GM12865 (cell line): ENCODE data around the gene RPL5.

Experiments used
- DNase-seq: peaks from one replicate; pipeline ENCODE4 v3.0.0; 2010; ENCODE audit warnings: low read depth
- H3K4me3 ChIP-seq: 2 replicates; pipeline ENCODE4 v1.5.1; 2011; ENCODE audit warnings: mild to moderate bottlenecking, low read depth, low read length, control low read depth
- CTCF ChIP-seq: IDR thresholded peaks from 2 replicates; pipeline ENCODE4 v1.5.1; 2011; ENCODE audit warnings: low read length, control low read depth, low read depth, inconsistent platforms; ENCODE audit not compliant: insufficient read depth; ENCODE audit errors: missing control alignments

RPL5 gene

GRCh38 chr1:92858564-92859399, 26.9 kb downstream of the RPL5 start:
- no peak overlapping the region for H3K4me3 ChIP-seq
- TF ChIP-seq CTCF, result peak; percentile 81
- DNase-seq, result peak; percentile 84

DNA sequence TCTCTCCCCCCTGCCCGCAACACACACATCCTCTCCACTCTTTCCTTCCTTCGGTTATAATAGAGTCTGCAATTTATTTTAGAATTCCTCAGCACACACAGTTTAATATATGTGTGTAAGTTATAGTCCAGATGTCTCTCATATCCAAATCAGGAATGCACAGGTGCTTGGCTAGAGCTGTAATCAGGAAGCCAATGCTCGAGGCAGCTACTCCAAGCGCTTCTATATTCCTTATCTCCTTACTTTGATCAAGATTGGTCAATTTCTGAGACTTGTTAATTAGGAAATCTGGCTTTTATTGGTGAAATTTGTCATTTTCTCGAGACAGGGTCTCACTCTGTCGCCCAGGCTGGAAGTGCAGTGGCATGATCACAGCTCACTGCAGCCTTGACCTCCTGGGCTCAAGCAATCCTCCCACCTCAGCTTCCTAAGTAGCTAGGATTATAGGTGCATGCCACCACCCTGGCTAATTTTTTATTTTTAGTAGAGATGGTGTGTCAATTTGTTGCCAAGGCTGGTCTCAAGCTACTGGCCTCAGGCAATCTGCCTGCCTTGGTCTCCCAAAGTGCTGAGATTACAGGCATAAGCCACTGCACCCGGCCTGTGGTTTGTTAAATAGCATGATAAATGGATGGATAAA, 27.7 kb downstream of the RPL5 start:
- no peak for TF ChIP-seq CTCF
- no peak overlapping the region for H3K4me3 ChIP-seq
- DNase-seq, result no peak

GRCh38 chr1:92862605-92863004, 30.8 kb downstream of the RPL5 start:
- DNase-seq, result no peak
- H3K4me3 ChIP-seq, result no peak overlapping the region
- TF ChIP-seq CTCF, result no peak

- no peak for DNase-seq
- H3K4me3 ChIP-seq, result no peak overlapping the region
- TF ChIP-seq CTCF, result no peak
These were observed 32.3 kb downstream of the RPL5 start for GRCh38 chr1:92864131-92864530.

DNA sequence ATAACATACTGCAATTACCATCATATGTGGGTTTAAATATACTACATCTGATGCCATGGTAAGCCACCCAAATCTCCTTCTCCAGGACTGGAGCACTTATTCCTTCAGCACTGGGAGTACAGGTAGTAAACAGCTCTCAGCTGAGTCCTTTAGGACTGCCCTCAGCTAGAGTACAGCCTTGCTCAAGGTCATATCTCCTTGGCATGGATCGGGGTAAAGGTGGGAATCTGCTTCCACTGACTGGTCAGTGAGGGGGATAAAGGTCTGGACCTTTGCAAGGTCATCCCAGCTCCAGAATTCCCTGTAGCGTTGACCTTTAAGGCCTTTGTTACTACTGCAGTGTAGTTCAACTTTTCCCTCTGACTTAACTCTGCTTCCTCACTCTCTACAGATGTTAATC, 38.8 kb downstream of the RPL5 start:
- no peak for TF ChIP-seq CTCF
- no peak overlapping the region for H3K4me3 ChIP-seq
- DNase-seq, result no peak

DNA sequence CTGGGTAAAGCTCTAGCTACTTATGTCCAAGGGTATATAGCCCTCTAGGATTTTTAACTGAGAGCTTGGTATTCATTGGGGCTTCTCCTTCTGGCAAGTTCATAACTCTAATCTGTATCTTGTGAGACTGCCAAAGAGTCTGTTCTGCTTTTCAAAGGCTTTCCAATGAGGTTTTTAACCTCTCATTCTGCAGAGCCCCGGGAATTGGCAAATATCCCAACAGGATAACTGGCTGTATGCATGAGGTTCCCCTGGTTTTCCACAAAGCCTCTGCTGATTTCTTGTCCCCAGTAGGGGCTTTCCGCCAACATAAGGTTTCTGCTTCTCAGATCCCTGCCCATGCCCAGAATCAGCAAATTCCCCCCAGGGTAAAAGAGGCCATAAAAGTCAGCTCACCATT, 40.9 kb downstream of the RPL5 start:
- TF ChIP-seq CTCF, result no peak
- H3K4me3 ChIP-seq, result no peak overlapping the region
- DNase-seq, result no peak

DNA sequence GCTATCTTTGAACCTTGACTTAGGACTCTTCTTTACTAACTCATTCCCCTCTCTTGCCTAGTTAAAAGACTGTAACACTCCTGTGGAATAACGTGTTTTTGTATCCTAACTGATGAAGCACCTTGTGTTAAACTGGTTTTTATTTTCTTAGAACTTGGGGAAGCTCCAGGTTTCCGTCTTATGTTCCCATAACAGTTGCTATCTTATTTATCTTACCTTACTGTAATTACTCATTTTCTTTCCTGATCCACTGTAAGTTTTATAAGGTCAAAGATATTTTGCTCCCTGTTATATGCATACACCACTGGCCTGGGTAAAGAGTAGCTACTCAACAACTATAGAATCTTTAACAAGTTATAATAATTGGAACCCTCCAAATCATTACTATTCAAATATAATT, 43.1 kb downstream of the RPL5 start:
- DNase-seq, result no peak
- no peak overlapping the region for H3K4me3 ChIP-seq
- TF ChIP-seq CTCF, result no peak
